HEK293 (cell line): Measurements from ENCODE around the gene NT5DC3.

ENCODE experiments used
- CTCF ChIA-PET: fragments of 350-600 bp; formaldehyde crosslinking; extraction: SDS; loops from one replicate; lab custom pipeline; 2021; ENCODE audit warnings: antibody characterized with exemption; lab: Yijun Ruan, JAX
- POLR2A ChIA-PET: fragments of 300-600 bp; formaldehyde crosslinking; extraction: SDS; loops from one replicate; lab custom pipeline; 2020; ENCODE audit warnings: antibody characterized with exemption, inconsistent platforms; lab: Yijun Ruan, JAX
- H3K27ac ChIP-seq: fragments of 200-500 bp; sonication (Bioruptor generic); 2 replicates; pipeline ENCODE4 v1.5.1; 2014; ENCODE audit warnings: low read depth, low read length, control low read depth, inconsistent platforms; ENCODE audit errors: extremely low read depth
- H3K36me3 ChIP-seq, 2 experiments: fragments of 200-500 bp in 1 of 2; sonication (Bioruptor generic) in 1 of 2; 1 replicate in 1 of 2; 2 replicates in 1 of 2; pipeline ENCODE4 v1.5.1; 2014 to 2017; ENCODE audit warnings: inconsistent platforms in 2 of 2, low read length in 2 of 2; ENCODE audit not compliant: control insufficient read depth in 2 of 2, insufficient read depth in 1 of 2
- H3K4me1 ChIP-seq: fragments of 200-500 bp; sonication (Bioruptor generic); 2 replicates; pipeline ENCODE4 v1.5.1; 2014; ENCODE audit warnings: mild to moderate bottlenecking, low read length, inconsistent platforms; ENCODE audit not compliant: control insufficient read depth, insufficient read depth
- H3K4me3 ChIP-seq: 2 replicates; pipeline ENCODE4 v1.5.1; 2011; ENCODE audit warnings: low read depth, mild to moderate bottlenecking, control low read depth, low read length, moderate library complexity
- H3K9me3 ChIP-seq: fragments of 200-500 bp; sonication (Bioruptor generic); 2 replicates; pipeline ENCODE4 v1.5.1; 2014; ENCODE audit warnings: low read depth, low read length, inconsistent platforms; ENCODE audit not compliant: control insufficient read depth, insufficient read depth
- CTCF ChIP-seq: fragments of 450-650 bp; formaldehyde crosslinking; IDR thresholded peaks from 2 replicates; pipeline ENCODE4 v1.5.1; 2016; ENCODE audit warnings: missing biosample characterization, missing genetic modification characterization
- KLF17 ChIP-seq: fragments of 450-650 bp; formaldehyde crosslinking; IDR thresholded peaks from 2 replicates; pipeline ENCODE4 v1.5.1; 2016; ENCODE audit warnings: missing biosample characterization, missing genetic modification characterization
- TCF7L2 ChIP-seq: IDR thresholded peaks from 2 replicates; pipeline ENCODE4 v1.6.1; 2011; ENCODE audit warnings: low read depth, mild to moderate bottlenecking, inconsistent platforms, low read length, moderate library complexity, borderline replicate concordance
- TSHZ1 ChIP-seq: fragments of 450-650 bp; formaldehyde crosslinking; IDR thresholded peaks from 2 replicates; pipeline ENCODE4 v1.5.1; 2016; ENCODE audit warnings: missing biosample characterization, missing genetic modification characterization, borderline replicate concordance
- WT1 ChIP-seq: fragments of 450-650 bp; formaldehyde crosslinking; IDR thresholded peaks from 2 replicates; pipeline ENCODE4 v1.5.1; 2016; ENCODE audit warnings: missing biosample characterization, missing genetic modification characterization
- ZBTB7A ChIP-seq: fragments of 450-650 bp; formaldehyde crosslinking; IDR thresholded peaks from 2 replicates; pipeline ENCODE4 v1.5.1; 2016; ENCODE audit warnings: low read depth, missing biosample characterization, missing genetic modification characterization
- ZFP37 ChIP-seq: fragments of 450-650 bp; formaldehyde crosslinking; IDR thresholded peaks from 2 replicates; pipeline ENCODE4 v1.5.1; 2016; ENCODE audit warnings: missing biosample characterization, missing genetic modification characterization
- ZFP41 ChIP-seq: fragments of 450-650 bp; formaldehyde crosslinking; IDR thresholded peaks from 2 replicates; pipeline ENCODE4 v1.5.1; 2016; ENCODE audit warnings: missing biosample characterization, missing genetic modification characterization, borderline replicate concordance
- ZFP69B ChIP-seq: fragments of 450-650 bp; formaldehyde crosslinking; IDR thresholded peaks from 2 replicates; pipeline ENCODE4 v1.5.1; 2016; ENCODE audit warnings: missing biosample characterization, missing genetic modification characterization
- ZIC2 ChIP-seq: fragments of 450-650 bp; formaldehyde crosslinking; IDR thresholded peaks from 2 replicates; pipeline ENCODE4 v1.5.1; 2016; ENCODE audit warnings: missing biosample characterization, missing genetic modification characterization
- ZNF112 ChIP-seq: fragments of 450-650 bp; formaldehyde crosslinking; IDR thresholded peaks from 2 replicates; pipeline ENCODE4 v1.5.0; 2017; ENCODE audit warnings: missing biosample characterization, missing genetic modification characterization
- ZNF19 ChIP-seq: fragments of 450-650 bp; formaldehyde crosslinking; IDR thresholded peaks from 2 replicates; pipeline ENCODE4; 2016; ENCODE audit warnings: missing biosample characterization, missing genetic modification characterization, low read depth
- ZNF248 ChIP-seq: fragments of 450-650 bp; formaldehyde crosslinking; IDR thresholded peaks from 2 replicates; pipeline ENCODE4 v1.5.1; 2017; ENCODE audit warnings: missing biosample characterization, missing genetic modification characterization
- ZNF449 ChIP-seq: fragments of 450-650 bp; formaldehyde crosslinking; IDR thresholded peaks from 2 replicates; pipeline ENCODE4 v1.5.1; 2017; ENCODE audit warnings: missing biosample characterization, mild to moderate bottlenecking, missing genetic modification characterization, moderate library complexity
- ZNF48 ChIP-seq: fragments of 450-650 bp; formaldehyde crosslinking; IDR thresholded peaks from 2 replicates; pipeline ENCODE4 v1.5.1; 2016; ENCODE audit warnings: missing biosample characterization, missing genetic modification characterization
- ZNF544 ChIP-seq: fragments of 450-650 bp; formaldehyde crosslinking; IDR thresholded peaks from 2 replicates; pipeline ENCODE4 v1.5.0; 2017; ENCODE audit warnings: missing biosample characterization, missing genetic modification characterization
- ZNF548 ChIP-seq: fragments of 450-650 bp; formaldehyde crosslinking; IDR thresholded peaks from 2 replicates; pipeline ENCODE4 v1.5.1; 2016; ENCODE audit warnings: missing biosample characterization, missing genetic modification characterization
- ZNF621 ChIP-seq: fragments of 450-650 bp; formaldehyde crosslinking; IDR thresholded peaks from 2 replicates; pipeline ENCODE4 v1.5.1; 2017; ENCODE audit warnings: missing biosample characterization, missing genetic modification characterization
- ZNF843 ChIP-seq: fragments of 450-650 bp; formaldehyde crosslinking; IDR thresholded peaks from 2 replicates; pipeline ENCODE4 v1.5.1; 2016; ENCODE audit warnings: missing biosample characterization, missing genetic modification characterization
- ZSCAN30 ChIP-seq: fragments of 450-650 bp; IDR thresholded peaks from 2 replicates; pipeline ENCODE4 v1.5.1; 2018; ENCODE audit warnings: missing biosample characterization, mild to moderate bottlenecking, missing genetic modification characterization, moderate library complexity
- TF ChIP-seq, protein P1 (sequence below): fragments of 450-650 bp; formaldehyde crosslinking; IDR thresholded peaks from 2 replicates; pipeline ENCODE4 v1.5.1; 2017; ENCODE audit warnings: missing biosample characterization, missing genetic modification characterization

Gene NT5DC3

DNA sequence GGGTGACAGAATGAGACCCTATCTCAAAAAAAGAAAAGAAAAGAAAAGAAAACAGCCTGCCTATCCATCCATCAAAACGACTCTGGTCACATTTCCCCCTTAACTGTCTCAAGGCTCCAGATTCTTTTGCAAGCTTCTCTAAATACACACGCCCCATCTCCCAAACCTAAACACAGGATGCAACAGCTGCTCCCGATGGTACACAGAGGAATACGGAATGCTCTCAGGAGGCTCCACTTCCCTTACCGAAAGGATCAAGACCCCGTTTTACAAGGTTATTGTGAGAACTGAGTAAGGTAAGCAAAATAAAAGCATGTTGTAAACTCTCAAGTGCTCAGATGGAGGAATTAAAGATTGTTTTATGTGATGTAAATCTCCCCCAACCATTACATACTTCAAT, 62.3 kb downstream of the NT5DC3 start (continued):
- no peak for TF ChIP-seq TSHZ1 (tag by site-specific recombination)
- TF ChIP-seq ZNF544 (tag by site-specific recombination): no peak
- no peak for TF ChIP-seq ZNF248 (tag by site-specific recombination)
- no peak for TF ChIP-seq ZSCAN30 (tag by site-specific recombination)
- no peak for TF ChIP-seq ZIC2
- TF ChIP-seq, protein P1, sequence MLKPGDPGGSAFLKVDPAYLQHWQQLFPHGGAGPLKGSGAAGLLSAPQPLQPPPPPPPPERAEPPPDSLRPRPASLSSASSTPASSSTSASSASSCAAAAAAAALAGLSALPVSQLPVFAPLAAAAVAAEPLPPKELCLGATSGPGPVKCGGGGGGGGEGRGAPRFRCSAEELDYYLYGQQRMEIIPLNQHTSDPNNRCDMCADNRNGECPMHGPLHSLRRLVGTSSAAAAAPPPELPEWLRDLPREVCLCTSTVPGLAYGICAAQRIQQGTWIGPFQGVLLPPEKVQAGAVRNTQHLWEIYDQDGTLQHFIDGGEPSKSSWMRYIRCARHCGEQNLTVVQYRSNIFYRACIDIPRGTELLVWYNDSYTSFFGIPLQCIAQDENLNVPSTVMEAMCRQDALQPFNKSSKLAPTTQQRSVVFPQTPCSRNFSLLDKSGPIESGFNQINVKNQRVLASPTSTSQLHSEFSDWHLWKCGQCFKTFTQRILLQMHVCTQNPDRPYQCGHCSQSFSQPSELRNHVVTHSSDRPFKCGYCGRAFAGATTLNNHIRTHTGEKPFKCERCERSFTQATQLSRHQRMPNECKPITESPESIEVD (tag by site-specific recombination): no peak

DNA sequence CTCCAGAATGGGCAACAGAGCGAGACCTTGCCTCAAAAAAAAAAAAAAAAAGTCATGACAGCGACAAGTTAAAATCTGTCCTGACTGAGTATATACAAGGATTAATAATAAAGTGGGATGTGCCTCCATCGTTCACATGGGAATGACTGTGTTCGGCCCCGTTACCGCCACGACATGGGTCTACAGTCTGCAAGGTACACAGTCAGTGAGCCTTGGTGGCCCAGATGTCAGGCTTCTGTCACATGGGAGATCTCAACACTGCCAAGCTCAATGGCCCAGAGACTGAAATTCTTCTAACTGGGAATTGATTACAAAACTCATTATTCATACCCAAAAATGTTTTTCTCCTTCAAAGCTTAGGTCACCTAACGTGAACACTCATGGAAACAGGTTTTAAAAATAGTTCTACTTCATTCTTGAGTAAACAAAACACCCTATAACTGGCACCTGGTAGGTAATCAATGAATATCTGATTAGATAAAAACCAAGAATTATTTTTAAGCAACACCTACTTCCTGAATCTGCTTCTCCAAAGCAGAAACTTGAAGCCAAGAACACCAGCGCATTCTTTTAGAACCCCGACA, 66.0 kb downstream of the NT5DC3 start:
- Histone ChIP-seq H3K4me1 (no peaks in the 10 kb centered on the region), H3K9me3 (no peaks in the 10 kb centered on the region), H3K36me3 (peaks cover 0 to 49% of the 10 kb centered on the region in 2 experiments; a peak in 2 of 3 replicates), H3K27ac (no peak overlapping the region), H3K4me3 (no peak overlapping the region)
- ChIA-PET CTCF (interaction anchor here (1.2 kb wide), 1 partner anchor 103 kb away, joined by 3 read pairs; no protein-coding TSS in a partner anchor), POLR2A (no interaction called here)
- TF ChIP-seq ZNF48 (tag by site-specific recombination) (no peak), ZFP37 (tag by site-specific recombination) (no peak), ZFP41 (tag by site-specific recombination) (no peak), WT1 (tag by site-specific recombination) (no peak), ZNF621 (tag by site-specific recombination) (no peak)

DNA sequence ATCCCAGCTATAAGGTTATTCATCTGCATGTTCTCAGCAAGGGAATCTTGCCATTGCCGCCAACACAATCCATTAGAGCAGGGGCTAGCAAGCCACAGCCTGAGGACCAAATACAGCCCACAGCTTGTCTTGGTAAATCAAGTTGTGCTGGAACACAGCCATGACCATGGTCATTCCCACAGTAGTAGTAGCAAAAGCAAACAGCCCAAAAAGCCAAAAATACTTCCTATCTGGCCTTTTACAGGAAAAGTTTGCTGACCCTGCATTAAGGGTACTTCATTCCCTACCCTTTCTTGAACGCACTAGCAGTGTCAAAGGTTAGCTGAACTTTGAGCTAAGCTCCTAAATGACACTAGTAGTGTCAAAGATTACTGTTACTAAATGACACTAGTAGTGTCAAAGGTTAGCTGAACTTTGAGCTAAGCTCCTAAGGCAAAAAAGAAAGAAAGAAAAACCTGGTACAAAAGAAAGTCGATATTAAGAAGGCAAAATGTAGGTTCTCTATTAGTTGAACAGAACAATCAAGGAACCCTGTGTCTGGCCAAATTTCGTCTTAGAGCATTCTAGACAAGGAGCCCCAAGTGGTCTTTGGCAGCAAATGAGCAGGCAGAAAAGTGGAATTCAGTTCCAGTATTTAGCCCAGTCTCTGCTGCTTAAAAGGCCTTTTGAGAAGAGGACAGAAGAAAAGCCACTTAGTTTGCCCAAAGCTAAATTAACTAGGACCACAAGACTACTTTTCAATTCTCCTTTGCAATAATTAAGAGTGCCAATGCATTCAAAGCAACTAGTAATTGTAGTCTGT, 67.7 kb downstream of the NT5DC3 start:
- Histone ChIP-seq H3K4me1 (peaks cover 2% of the 10 kb centered on the region; the same call in 1 of the 2 replicates), H3K27ac (no peak overlapping the region), H3K36me3 (peaks cover 0 to 37% of the 10 kb centered on the region in 2 experiments; a peak in 2 of 3 replicates), H3K9me3 (no peaks in the 10 kb centered on the region), H3K4me3 (no peak overlapping the region)
- ChIA-PET POLR2A (no interaction called here), CTCF (interaction anchor here (0.7 to 4.9 kb wide), 2 partner anchors 97 to 129 kb away, joined by 3 to 43 read pairs; no protein-coding TSS in a partner anchor)
- no peak for TF ChIP-seq ZNF621 (tag by site-specific recombination)
- TF ChIP-seq CTCF (tag by site-specific recombination): no peak
- no peak for TF ChIP-seq ZNF843
- TF ChIP-seq ZFP37 (tag by site-specific recombination): no peak
- TF ChIP-seq ZNF19: no peak
- no peak for TF ChIP-seq TCF7L2
- no peak for TF ChIP-seq ZNF449 (tag by site-specific recombination)
- TF ChIP-seq KLF17 (tag by site-specific recombination): no peak
- TF ChIP-seq ZNF112: no peak
- no peak for TF ChIP-seq ZNF544 (tag by site-specific recombination)
- TF ChIP-seq ZNF548 (tag by site-specific recombination): no peak
- TF ChIP-seq ZFP69B: no peak
- no peak for TF ChIP-seq ZBTB7A
